Ovary (tissue), 3 donors: ENCODE measurements around the gene VPS26A.

Experiments
- CTCF ChIP-seq, 3 donors: fragments of 450-650 bp in 2 of 3; fragments of 200-600 bp in 1 of 3; IDR thresholded peaks; one replicate each; pipeline versions ENCODE4 v1.5.1 to v1.8.0; 2016 to 2022; ENCODE audit warnings: antibody characterized with exemption in 3 of 3, mild to moderate bottlenecking in 1 of 3
- POLR2A ChIP-seq: fragments of 450-650 bp; IDR thresholded peaks from one replicate; pipeline ENCODE4 v1.6.1; 2017; ENCODE audit warnings: antibody characterized with exemption, mild to moderate bottlenecking, moderate library complexity
- donor health status: DM: no; HTN: no; CAD: no.

GRCh38 chr10:69168493-69168892 is 44.5 kb downstream of the VPS26A start:
- TF ChIP-seq POLR2A (no peak), CTCF (IDR thresholded peaks at IDR 0.05) (no peak)
